Caco-2 (cell line): ENCODE measurements around the gene ZC3HAV1. TPM values are rescaled to one million over a fixed set of nuclear protein-coding genes. Genes with fewer than 3 reads are reported as not detected.

Experiments used
- BruUV-seq: library from RNA; stranded (reverse); fragments of 400-500 nt; replicated peaks from 2 replicates; lab custom pipeline; 2021; lab: Mats Ljungman, UMichigan
- CTCF ChIA-PET: fragments of 300-600 bp; sonication (Branson Sonifier 250); formaldehyde crosslinking; loops from one replicate; lab custom pipeline; 2022; ENCODE audit warnings: antibody characterized with exemption; lab: Charles Lee
- POLR2A ChIA-PET: fragments of 300-600 bp; sonication (Branson Sonifier 250); formaldehyde crosslinking; loops from one replicate; lab custom pipeline; 2022; ENCODE audit warnings: antibody characterized with exemption; lab: Charles Lee
- DNase-seq, 2 experiments: peaks; one replicate each; pipeline versions ENCODE4 v3.0.0 to v3.0.0-alpha.2; 2020 to 2022
- H3K27me3 ChIP-seq: replicated peaks from 2 replicates; pipeline ENCODE4 v1.6.0; 2011; ENCODE audit warnings: low read length; ENCODE audit not compliant: control insufficient read depth, insufficient read depth
- H3K36me3 ChIP-seq: 2 replicates; pipeline ENCODE4 v1.5.1; 2011; ENCODE audit warnings: low read length; ENCODE audit not compliant: control insufficient read depth, insufficient read depth
- H3K4me1 ChIP-seq: fragments of 250-450 bp; sonication (Bioruptor Pico); 2 replicates; pipeline ENCODE4 v1.5.1; 2020; ENCODE audit warnings: mild to moderate bottlenecking
- H3K4me3 ChIP-seq: 2 replicates; pipeline ENCODE4 v1.5.1; 2011; ENCODE audit warnings: low read depth, mild to moderate bottlenecking, control low read depth, low read length
- H3K9me3 ChIP-seq: fragments of 250-450 bp; sonication (Bioruptor Pico); 2 replicates; pipeline ENCODE4 v1.5.1; 2020; ENCODE audit warnings: mild to moderate bottlenecking, moderate library complexity
- H3K27ac Mint-ChIP-seq: one replicate; pipeline ENCODE4 v1.8.0; 2022; ENCODE audit warnings: mixed read lengths; ENCODE audit not compliant: unreplicated experiment
- H3K27me3 Mint-ChIP-seq: one replicate; pipeline ENCODE4 v1.8.0; 2022; ENCODE audit warnings: mixed read lengths; ENCODE audit not compliant: insufficient read depth, unreplicated experiment
- H3K36me3 Mint-ChIP-seq: one replicate; pipeline ENCODE4 v1.8.0; 2022; ENCODE audit warnings: mild to moderate bottlenecking, mixed read lengths; ENCODE audit not compliant: insufficient read depth, unreplicated experiment
- H3K4me1 Mint-ChIP-seq: one replicate; pipeline ENCODE4 v1.8.0; 2022; ENCODE audit warnings: low read depth, mixed read lengths; ENCODE audit not compliant: unreplicated experiment
- H3K4me3 Mint-ChIP-seq: one replicate; pipeline ENCODE4 v1.8.0; 2022; ENCODE audit warnings: mild to moderate bottlenecking, moderate library complexity, mixed read lengths; ENCODE audit not compliant: unreplicated experiment
- H3K9me3 Mint-ChIP-seq: one replicate; pipeline ENCODE4 v1.8.0; 2022; ENCODE audit warnings: mixed read lengths; ENCODE audit not compliant: unreplicated experiment
- intact Hi-C: fragments of 100-400 bp; cut with micrococcal nuclease; formaldehyde crosslinking; loops from one replicate; pipeline ENCODE4 v1.10.0; 2022; ENCODE audit not compliant: unreplicated experiment
- total RNA-seq: library from RNA; stranded (reverse); gene quantifications from 2 replicates; pipeline ENCODE4 v1.2.3, GENCODE V29; 2022
- TF ChIP-seq, protein P1 (sequence below), 2 experiments: fragments of 200-600 bp in 1 of 2; IDR thresholded peaks; 1 replicate in 1 of 2; 2 replicates in 1 of 2; pipeline versions ENCODE4 v1.5.1 to v1.8.0; 2011 to 2022; ENCODE audit warnings: antibody characterized with exemption in 1 of 2, control low read depth in 1 of 2, inconsistent platforms in 1 of 2, low read depth in 1 of 2, low read length in 1 of 2, mild to moderate bottlenecking in 1 of 2, moderate library complexity in 1 of 2; ENCODE audit not compliant: insufficient read depth in 1 of 2, severe bottlenecking in 1 of 2, unreplicated experiment in 1 of 2

Gene ZC3HAV1
- total RNA-seq, 1 experiment from 2014 or later = 30.8 TPM

DNA sequence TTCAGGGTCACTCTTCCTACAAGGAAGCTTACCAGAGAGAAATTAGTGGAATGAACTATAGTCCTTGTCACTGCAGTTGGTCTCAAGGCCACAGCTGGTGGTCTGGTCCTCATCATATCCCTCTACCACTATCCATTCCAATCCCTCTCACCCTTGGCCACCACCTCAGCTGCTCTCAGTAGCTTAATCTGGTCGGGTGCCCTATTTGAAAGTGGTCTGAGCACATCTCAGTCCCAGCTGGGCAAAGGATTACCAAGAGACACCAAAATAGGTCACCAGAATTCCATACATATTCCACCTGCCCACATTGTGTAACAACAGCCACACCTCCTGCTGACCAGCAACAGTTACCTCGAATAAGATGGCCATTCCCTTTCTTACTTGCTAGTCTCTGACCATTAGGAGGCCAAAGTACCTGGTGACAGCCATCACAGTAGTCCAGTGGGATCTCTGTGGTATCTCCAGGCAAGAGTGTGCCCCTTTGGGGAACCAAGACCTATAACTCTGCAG, 3.3 kb upstream of the ZC3HAV1 start:
- Histone ChIP-seq H3K4me3 (no peak overlapping the region), H3K27me3 (no peaks in the 10 kb centered on the region), H3K9me3 (no peaks in the 10 kb centered on the region), H3K4me1 (peaks cover 9% of the 10 kb centered on the region), H3K36me3 (no peaks in the 10 kb centered on the region)
- H3K9me3 Mint-ChIP-seq = no peaks in the 10 kb centered on the region
- no peak overlapping the region for H3K4me3 Mint-ChIP-seq
- CTCF ChIA-PET = interaction anchor here (0.5 kb wide), 1 partner anchor 1305 kb away, joined by 3 read pairs; no protein-coding TSS in a partner anchor
- TF ChIP-seq, protein P1, sequence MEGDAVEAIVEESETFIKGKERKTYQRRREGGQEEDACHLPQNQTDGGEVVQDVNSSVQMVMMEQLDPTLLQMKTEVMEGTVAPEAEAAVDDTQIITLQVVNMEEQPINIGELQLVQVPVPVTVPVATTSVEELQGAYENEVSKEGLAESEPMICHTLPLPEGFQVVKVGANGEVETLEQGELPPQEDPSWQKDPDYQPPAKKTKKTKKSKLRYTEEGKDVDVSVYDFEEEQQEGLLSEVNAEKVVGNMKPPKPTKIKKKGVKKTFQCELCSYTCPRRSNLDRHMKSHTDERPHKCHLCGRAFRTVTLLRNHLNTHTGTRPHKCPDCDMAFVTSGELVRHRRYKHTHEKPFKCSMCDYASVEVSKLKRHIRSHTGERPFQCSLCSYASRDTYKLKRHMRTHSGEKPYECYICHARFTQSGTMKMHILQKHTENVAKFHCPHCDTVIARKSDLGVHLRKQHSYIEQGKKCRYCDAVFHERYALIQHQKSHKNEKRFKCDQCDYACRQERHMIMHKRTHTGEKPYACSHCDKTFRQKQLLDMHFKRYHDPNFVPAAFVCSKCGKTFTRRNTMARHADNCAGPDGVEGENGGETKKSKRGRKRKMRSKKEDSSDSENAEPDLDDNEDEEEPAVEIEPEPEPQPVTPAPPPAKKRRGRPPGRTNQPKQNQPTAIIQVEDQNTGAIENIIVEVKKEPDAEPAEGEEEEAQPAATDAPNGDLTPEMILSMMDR (IDR thresholded peaks at IDR 0.05; ENCODE audit: insufficient read depth in 1 of 2, low read depth in 1 of 2, low read length in 1 of 2, severe bottlenecking in 1 of 2, unreplicated experiment in 1 of 2) = no peak
- intact Hi-C loops = no loop called here
- POLR2A ChIA-PET = interaction anchor here (0.5 kb wide), 1 partner anchor 208 kb away, joined by 5 read pairs; no protein-coding TSS in a partner anchor
- peaks cover 15% of the 10 kb centered on the region for H3K4me1 Mint-ChIP-seq
- no peak overlapping the region for H3K27ac Mint-ChIP-seq
- peaks cover 10% of the 10 kb centered on the region for H3K36me3 Mint-ChIP-seq
- BruUV-seq = no TSS peak
- DNase-seq = no peak
- no peaks in the 10 kb centered on the region for H3K27me3 Mint-ChIP-seq

DNA sequence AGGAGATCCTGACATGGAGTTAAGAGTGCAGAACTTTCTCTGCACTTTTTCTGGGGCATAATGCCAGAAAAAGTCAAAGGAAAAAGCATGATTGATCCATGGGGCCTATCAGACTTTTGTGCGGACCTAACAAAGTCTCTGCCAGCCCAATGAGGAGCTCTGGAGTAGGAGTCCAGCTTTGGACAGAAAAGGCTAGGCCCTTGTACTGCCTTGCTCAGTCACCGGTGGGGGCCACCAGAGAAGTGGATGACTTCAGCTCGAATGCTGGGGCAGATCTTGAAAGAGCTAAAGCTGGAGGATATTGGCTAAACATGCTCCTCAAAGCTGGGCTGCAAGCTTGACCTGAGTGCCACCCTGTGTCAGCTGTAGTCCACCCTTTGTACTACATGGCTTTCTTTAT, 2.8 kb upstream of the ZC3HAV1 start:
- Histone ChIP-seq H3K4me1 (peaks cover 4% of the 10 kb centered on the region), H3K36me3 (no peaks in the 10 kb centered on the region), H3K4me3 (no peak overlapping the region), H3K27me3 (no peaks in the 10 kb centered on the region), H3K9me3 (no peaks in the 10 kb centered on the region)
- DNase-seq = no peak
- Mint-ChIP-seq H3K36me3 (peaks cover 10% of the 10 kb centered on the region), H3K4me3 (no peak overlapping the region), H3K27me3 (no peaks in the 10 kb centered on the region), H3K27ac (no peak overlapping the region), H3K4me1 (peaks cover 10% of the 10 kb centered on the region), H3K9me3 (no peaks in the 10 kb centered on the region)
- BruUV-seq = no TSS peak
- TF ChIP-seq, protein P1 (IDR thresholded peaks at IDR 0.05; ENCODE audit: insufficient read depth in 1 of 2, low read depth in 1 of 2, low read length in 1 of 2, severe bottlenecking in 1 of 2, unreplicated experiment in 1 of 2) = no peak
- intact Hi-C loops = no loop called here
- CTCF ChIA-PET = interaction anchor here (0.5 kb wide), 1 partner anchor 1305 kb away, joined by 3 read pairs; no protein-coding TSS in a partner anchor
- POLR2A ChIA-PET = no interaction called here

DNA sequence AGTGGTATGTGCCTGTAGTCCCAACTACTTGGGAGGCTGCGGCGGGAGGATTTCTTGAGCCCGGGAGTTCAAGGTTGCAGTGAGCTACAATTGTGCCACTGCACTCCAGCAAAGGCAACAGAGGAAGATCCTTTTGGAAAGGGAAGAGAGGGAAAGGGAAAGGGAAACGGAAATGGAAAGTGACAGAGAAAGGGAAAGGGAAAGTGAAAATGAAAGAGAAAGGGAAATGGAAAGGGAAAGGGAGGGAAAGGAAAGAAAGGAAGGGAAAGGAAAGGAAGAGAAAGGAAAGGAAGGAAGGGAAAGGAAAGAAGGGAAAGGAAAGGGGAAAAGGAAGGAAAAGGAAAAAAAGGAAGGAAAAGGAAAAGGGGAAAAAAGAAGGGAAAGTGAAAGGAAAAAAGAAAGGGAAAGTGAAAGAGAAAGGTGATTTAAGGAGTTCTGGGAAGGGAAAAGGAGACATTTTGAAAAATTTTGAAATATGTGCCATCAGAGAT, 2.3 kb upstream of the ZC3HAV1 start:
- TF ChIP-seq, protein P1 (IDR thresholded peaks at IDR 0.05; ENCODE audit: insufficient read depth in 1 of 2, low read depth in 1 of 2, low read length in 1 of 2, severe bottlenecking in 1 of 2, unreplicated experiment in 1 of 2) = no peak
- H3K27me3 ChIP-seq = no peaks in the 10 kb centered on the region
- no peaks in the 10 kb centered on the region for H3K27me3 Mint-ChIP-seq
- H3K4me1 Mint-ChIP-seq = peaks cover 6% of the 10 kb centered on the region
- H3K4me1 ChIP-seq = peaks cover 5% of the 10 kb centered on the region
- no peak for DNase-seq
- peaks cover 10% of the 10 kb centered on the region for H3K36me3 Mint-ChIP-seq
- H3K4me3 ChIP-seq = no peak overlapping the region
- intact Hi-C loops = no loop called here
- BruUV-seq = no TSS peak
- no peaks in the 10 kb centered on the region for H3K36me3 ChIP-seq
- no peak overlapping the region for H3K4me3 Mint-ChIP-seq
- ChIA-PET POLR2A (no interaction called here), CTCF (no interaction called here)
- no peaks in the 10 kb centered on the region for H3K9me3 Mint-ChIP-seq
- H3K9me3 ChIP-seq = no peaks in the 10 kb centered on the region
- H3K27ac Mint-ChIP-seq = no peak overlapping the region
